ENCODE results near the gene HAUS7. TPM values are rescaled to one million over a fixed set of nuclear protein-coding genes. Genes with fewer than 3 reads are reported as not detected.

Gene HAUS7
- total and polyA plus RNA-seq, 2 of the 8 experiments (the other 6 are each of a cell fraction or from before 2014, with no cell fraction given) = 45.4 to 54.0 TPM

- no peak overlapping the region for H2AFZ ChIP-seq (ENCODE audit: low read length)
- no peak overlapping the region for H3K23ac ChIP-seq (ENCODE audit: insufficient read length)
- no peak overlapping the region for H4K91ac ChIP-seq (replicated peaks; ENCODE audit: insufficient read length, low read length)
- FAIRE-seq (no peak), DNase-seq (ENCODE audit: low read depth in 1 of 2, low spot score in 2 of 2) (no peak)
- no peak overlapping the region for H2BK20ac ChIP-seq (ENCODE audit: low read length)
- H4K20me1 ChIP-seq (replicated peaks in 1 of 2; ENCODE audit: control insufficient read depth in 1 of 2, insufficient read depth in 2 of 2, low read length in 2 of 2) = peaks cover 0 to 4% of the 10 kb centered on the region in 2 experiments
- no CpG with 5 or more reads among the region's 18 CpGs for WGBS, 2 experiments (ENCODE audit: extremely low coverage in 1 of 2, insufficient coverage in 1 of 2, insufficient read length in 1 of 2, insufficient replicate concordance in 2 of 2, low coverage in 1 of 2, low lambda C conversion rate in 2 of 2, missing lambda C conversion rate in 1 of 2)
- no peak overlapping the region; a peak in 1 of 4 replicates for H3K4me2 ChIP-seq (ENCODE audit: insufficient read depth in 1 of 2, low read depth in 2 of 2, low read length in 2 of 2)
- H3K4me1 ChIP-seq (replicated peaks in 1 of 4; ENCODE audit: control insufficient read depth in 3 of 4, insufficient read depth in 4 of 4, low read length in 3 of 4) = peaks cover 0 to 18% (median 5%) of the 10 kb centered on the region in 4 experiments; a peak in 3 of 7 replicates
- no peak overlapping the region for H3K56ac ChIP-seq (replicated peaks; ENCODE audit: insufficient read length, low read depth, low read length)
- H2BK15ac ChIP-seq (ENCODE audit: low read length) = no peak overlapping the region
- no peak overlapping the region for H2BK12ac ChIP-seq (ENCODE audit: low read depth, low read length)
- no peak overlapping the region for H2BK120ac ChIP-seq (replicated peaks; ENCODE audit: low read depth, low read length)
- H3K9ac ChIP-seq (replicated peaks in 1 of 4; ENCODE audit: extremely low read depth in 1 of 4, low read depth in 3 of 4, low read length in 3 of 4) = no peak overlapping the region
- no peak overlapping the region for H3K18ac ChIP-seq (ENCODE audit: extremely low read depth, low read length)
- no peak overlapping the region for H3K27ac ChIP-seq (ENCODE audit: low read depth, low read length)
- no peak overlapping the region for H4K5ac ChIP-seq (ENCODE audit: insufficient read length, low read depth, low read length)
- no peak overlapping the region for H3K4ac ChIP-seq (replicated peaks; ENCODE audit: insufficient read length, low read depth, low read length)
- H3K27me3 ChIP-seq (replicated peaks in 1 of 4; ENCODE audit: control insufficient read depth in 3 of 4, extremely low read depth in 1 of 4, insufficient read depth in 3 of 4, low read length in 3 of 4) = peaks cover 0 to 2% (median 0%) of the 10 kb centered on the region in 4 experiments; a peak in 5 of 7 replicates
- no peaks in the 10 kb centered on the region for H3K9me3 ChIP-seq (ENCODE audit: insufficient read depth in 2 of 2, low read depth in 1 of 2, low read length in 1 of 2)
- H3K36me3 ChIP-seq (ENCODE audit: control insufficient read depth in 2 of 4, insufficient read depth in 4 of 4, low read length in 3 of 4) = no peaks in the 10 kb centered on the region
- H3K14ac ChIP-seq (ENCODE audit: insufficient read length) = no peak overlapping the region
- H3K23me2 ChIP-seq (ENCODE audit: low read depth, low read length) = peaks cover 2% of the 10 kb centered on the region; the same call in 1 of the 2 replicates
- H2BK5ac ChIP-seq (ENCODE audit: low read depth, low read length) = no peak overlapping the region
- no peaks in the 10 kb centered on the region for H3K79me1 ChIP-seq (ENCODE audit: low read depth, low read length)
- ChIA-PET POLR2A (ENCODE audit: partially characterized antibody) (no interaction called here), CTCF (ENCODE audit: partially characterized antibody) (interaction anchor here (1.0 to 3.6 kb wide), 4 partner anchors 14 to 62 kb away, joined by 3 to 11 read pairs (median 3); no protein-coding TSS in a partner anchor)
- H3K79me2 ChIP-seq (ENCODE audit: control insufficient read depth in 1 of 2, insufficient read depth in 2 of 2, low read length in 2 of 2) = no peaks in the 10 kb centered on the region
- no peak overlapping the region for H3K4me3 ChIP-seq (ENCODE audit: extremely low read depth in 1 of 4, insufficient read depth in 2 of 4, low read depth in 3 of 4, low read length in 4 of 4)
- no peak overlapping the region for H4K8ac ChIP-seq (ENCODE audit: extremely low read depth, insufficient read depth, low read length)
- H2AK5ac ChIP-seq (ENCODE audit: low read depth, low read length) = no peak overlapping the region
- TF ChIP-seq EP300 (IDR thresholded peaks at IDR 0.05; ENCODE audit: borderline replicate concordance in 1 of 2, low read depth in 2 of 2, low read length in 2 of 2) = no peak
- TF ChIP-seq SIRT6 (IDR thresholded peaks at IDR 0.05; ENCODE audit: low read length) = no peak
- TF ChIP-seq SIX5 (IDR thresholded peaks at IDR 0.05; ENCODE audit: low read depth, low read length) = no peak
- TF ChIP-seq YY1 (IDR thresholded peaks at IDR 0.05; ENCODE audit: low read depth, low read length) = no peak
- TF ChIP-seq POLR2AphosphoS5 (IDR thresholded peaks at IDR 0.05; ENCODE audit: low read depth, low read length) = no peak
- TF ChIP-seq CBX8 (IDR thresholded peaks at IDR 0.05; ENCODE audit: borderline replicate concordance, low read depth, low read length) = no peak
- TF ChIP-seq CBX5 (IDR thresholded peaks at IDR 0.05; ENCODE audit: low read depth, low read length) = no peak
- TF ChIP-seq NANOG (IDR thresholded peaks at IDR 0.05; ENCODE audit: insufficient read depth, low read depth, low read length, poor library complexity, severe bottlenecking) = no peak
- TF ChIP-seq JUND (IDR thresholded peaks at IDR 0.05; ENCODE audit: low read length) = no peak
- no peak for TF ChIP-seq CHD1 (IDR thresholded peaks at IDR 0.05; ENCODE audit: low read depth, low read length)
- no peak for TF ChIP-seq KDM4A (IDR thresholded peaks at IDR 0.05; ENCODE audit: low read depth, low read length, severe bottlenecking)
- TF ChIP-seq HDAC2 (IDR thresholded peaks at IDR 0.05; ENCODE audit: borderline replicate concordance in 1 of 2, low read depth in 2 of 2, low read length in 2 of 2) = no peak
These were observed 25.7 kb upstream of the HAUS7 start for GRCh38 chrX:153495903-153496589.
